Renal cortical epithelial cell (primary cell): ENCODE results near the gene SPCS2. TPM values are rescaled to one million over a fixed set of nuclear protein-coding genes. Genes with fewer than 3 reads are reported as not detected.
"Not testable (repeated sequence)": the region's sequence is repeated elsewhere in the genome, so short reads cannot be mapped to it uniquely, and the experiment has no call there.

Experiments used
- DNase-seq: peaks from one replicate; pipeline ENCODE4 v3.0.0-alpha.2; 2011; ENCODE audit warnings: low read depth
- total RNA-seq: library from RNA; depleted of rRNA; stranded (reverse); fragments of >200 nt; gene quantifications from 2 replicates; pipeline ENCODE4 v1.2.3, GENCODE V29; 2014

SPCS2 gene
- total RNA-seq, 1 donor from 2014 or later, result 46.3 TPM

DNA sequence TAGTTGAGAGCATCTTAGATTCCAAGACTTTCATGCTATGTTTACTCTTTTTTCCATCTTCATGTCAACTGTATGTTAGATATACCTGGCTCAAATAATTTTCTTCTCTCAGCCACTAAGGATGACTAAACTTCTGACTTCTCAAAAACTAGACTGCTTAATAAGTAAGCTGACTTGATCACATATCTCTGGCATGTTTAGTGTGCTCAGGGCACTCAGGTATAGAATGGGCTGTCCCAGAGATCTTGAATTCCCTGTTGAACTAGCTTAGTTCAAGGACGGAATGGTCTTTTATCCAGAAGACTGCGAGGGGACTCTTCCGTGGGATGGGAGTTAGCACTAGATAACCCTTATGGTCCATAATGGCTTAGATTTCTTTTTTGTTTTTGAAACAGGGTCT lies 52.6 kb downstream of the SPCS2 start:
- no peak for DNase-seq

DNA sequence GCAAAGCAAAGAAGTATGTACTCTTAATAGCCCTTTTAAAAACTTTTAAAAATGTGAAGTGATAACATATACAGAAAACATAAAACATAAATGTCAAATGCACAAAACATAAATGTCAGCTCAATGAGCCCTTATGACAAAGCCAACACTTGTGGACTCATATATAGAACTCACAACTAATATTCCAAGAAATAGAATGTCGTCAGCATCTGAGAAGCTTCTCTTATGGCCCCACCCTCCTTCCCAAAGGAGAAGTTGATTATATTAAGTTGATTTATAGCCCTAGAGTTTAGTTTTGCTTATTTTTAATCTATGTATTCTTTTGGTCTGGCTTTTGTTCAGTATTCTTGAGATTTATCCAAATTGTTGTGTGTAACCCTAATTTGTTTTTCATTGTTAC lies 53.5 kb downstream of the SPCS2 start:
- DNase-seq, result no peak

DNA sequence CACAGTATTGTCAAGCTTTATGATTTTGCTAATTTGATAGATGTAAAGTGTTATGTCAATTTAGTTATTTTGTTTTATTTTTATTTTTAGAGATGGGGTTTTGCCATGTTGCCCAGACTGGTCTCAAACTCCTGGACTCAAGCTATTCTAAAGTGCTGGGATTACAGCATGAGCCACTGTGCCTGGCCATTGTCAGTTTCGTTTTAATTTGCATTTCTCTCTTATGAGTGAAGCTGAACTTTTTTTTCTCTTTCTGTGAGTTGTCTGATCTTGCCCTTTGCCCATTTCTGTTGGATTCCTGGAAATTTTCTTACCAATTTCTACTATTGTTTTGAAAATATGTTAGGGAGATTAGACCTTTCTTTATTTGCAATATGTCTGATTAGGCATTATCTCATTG lies 55.1 kb downstream of the SPCS2 start:
- DNase-seq, result no peak

DNA sequence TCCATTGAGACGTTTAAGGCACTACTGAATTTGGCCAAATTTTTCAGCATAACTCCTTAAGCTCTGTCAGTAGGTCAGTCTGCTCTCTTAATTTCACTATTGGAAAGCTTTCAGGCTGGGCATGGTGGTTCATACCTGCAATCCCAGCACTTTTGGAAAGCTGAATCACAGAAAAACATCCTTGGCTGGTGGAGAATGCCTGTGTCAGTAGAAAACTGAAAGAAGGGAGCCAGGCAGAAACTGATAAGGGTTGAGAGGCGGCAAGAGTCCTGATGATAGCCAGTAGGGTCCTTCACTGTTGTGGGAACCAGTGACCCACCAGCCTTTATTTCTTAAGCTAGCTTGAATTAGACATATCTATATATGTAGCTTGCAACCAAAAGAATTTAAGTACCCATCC lies 62.3 kb downstream of the SPCS2 start:
- no peak for DNase-seq

DNA sequence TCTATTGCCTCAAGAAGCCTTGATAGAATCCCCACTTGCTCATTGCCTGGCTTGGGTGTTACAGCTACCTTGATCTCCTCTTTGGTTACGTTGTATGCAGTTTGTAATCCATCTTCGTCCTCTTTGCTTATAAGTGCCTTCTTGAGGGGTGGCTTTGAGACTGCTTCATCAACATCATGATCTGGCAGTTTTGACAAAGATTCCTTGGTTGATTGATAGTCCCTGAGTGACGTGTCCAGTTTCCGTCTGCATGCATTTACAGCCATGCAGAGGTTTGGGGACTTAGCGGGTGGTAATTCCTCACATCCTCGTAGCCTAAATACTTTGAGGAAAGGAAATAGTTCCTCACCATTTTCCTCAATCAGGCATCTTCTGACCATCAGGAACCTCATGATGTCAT lies 62.8 kb downstream of the SPCS2 start:
- DNase-seq, result no peak

DNA sequence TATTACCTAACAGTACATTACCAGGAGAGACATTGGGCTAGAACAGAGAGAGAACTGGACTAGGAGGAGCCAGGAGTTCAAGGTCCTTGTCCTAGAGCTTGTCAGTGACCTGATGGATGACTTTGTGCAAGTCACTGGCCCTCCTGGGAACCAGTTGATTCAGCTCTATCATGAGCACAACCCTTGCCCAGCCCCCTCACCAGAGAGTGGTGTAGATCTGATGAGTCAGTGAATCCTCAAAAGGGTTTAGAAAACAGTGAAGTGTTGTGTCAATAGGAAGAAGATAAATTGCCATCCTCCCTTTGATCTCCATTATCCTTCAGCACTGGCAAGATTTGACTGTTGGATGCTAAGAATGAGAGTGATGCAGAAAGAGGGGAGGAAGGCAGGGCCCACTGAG lies 64.0 kb downstream of the SPCS2 start:
- DNase-seq, result peak; percentile 70

DNA sequence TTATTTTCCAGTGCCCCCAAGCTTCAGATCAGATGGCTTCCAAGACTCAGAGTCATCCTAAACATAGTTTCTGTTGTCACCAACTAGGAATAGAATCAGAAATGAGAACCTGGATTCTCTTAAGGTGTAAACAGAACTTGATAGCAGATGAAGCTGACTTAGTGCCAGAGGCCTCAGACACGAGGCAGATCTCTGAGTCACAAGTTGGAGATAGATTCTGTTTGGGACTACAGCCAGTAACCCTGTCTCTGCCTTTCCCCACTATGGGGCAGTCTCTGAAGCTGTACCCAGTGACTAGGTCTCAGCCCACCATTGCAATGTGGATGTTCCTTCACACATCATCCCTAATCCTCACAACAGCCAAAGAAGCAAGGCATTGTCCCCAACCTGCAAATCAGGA lies 65.1 kb downstream of the SPCS2 start:
- peak; percentile 75 for DNase-seq

DNA sequence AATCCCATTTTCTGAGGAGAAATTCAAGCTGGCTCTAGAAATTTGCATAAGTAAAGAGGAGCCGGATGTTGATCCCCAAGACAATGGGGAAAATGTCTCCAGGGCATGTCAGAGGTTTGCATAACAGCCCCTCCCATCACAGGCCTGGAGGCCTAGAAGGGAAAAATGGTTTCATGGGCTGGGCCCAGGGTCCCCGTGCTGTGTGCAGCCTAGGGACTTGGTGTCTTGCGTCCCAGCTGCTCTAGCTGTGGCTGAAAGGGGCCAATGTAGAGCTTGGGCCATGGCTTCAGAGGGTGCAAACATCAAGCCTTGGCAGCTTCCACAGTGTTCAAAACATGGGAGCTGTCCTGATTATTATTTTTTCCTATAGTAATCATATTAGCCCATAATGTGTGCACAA lies 70.1 kb downstream of the SPCS2 start:
- not testable (repeated sequence) for DNase-seq

DNA sequence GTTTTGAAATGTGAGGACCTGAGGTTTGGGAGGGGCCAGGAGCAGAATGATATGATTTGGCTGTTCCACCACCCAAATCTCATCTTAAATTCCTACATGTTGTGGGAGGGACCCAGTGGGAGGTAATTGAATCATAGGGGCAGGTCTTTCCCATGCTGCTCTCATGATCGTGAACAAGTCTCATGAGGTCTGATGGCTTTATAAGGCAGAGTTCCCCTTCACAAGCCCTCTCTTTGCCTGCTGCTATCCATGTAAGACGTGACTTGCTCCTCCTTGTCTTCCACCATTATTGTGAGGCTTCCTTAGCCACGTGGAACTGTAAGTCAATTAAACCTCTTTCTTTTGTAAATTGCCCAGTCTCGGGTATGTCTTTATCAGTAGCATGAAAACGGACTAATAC lies 71.3 kb downstream of the SPCS2 start:
- not testable (repeated sequence) for DNase-seq

DNA sequence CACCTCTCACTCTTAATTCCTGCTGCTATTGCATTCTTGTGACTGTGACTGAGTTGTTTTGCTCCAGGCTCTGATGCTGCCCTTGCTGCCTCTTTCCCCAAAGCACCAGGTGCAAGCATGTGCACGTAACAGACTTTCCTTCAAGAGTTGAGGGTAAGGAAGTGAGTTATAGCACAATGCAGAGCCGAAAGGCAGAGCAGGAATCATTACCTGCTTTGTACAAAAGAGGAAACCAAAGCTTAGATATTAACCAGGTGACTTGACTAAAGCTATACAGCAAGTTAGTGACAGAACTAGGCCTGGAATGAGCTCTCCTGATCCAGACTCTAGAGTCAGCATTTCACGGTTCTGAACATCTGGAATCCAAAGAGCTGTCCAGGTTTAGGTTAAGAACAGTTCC lies 73.2 kb downstream of the SPCS2 start:
- DNase-seq, result peak; percentile 88

DNA sequence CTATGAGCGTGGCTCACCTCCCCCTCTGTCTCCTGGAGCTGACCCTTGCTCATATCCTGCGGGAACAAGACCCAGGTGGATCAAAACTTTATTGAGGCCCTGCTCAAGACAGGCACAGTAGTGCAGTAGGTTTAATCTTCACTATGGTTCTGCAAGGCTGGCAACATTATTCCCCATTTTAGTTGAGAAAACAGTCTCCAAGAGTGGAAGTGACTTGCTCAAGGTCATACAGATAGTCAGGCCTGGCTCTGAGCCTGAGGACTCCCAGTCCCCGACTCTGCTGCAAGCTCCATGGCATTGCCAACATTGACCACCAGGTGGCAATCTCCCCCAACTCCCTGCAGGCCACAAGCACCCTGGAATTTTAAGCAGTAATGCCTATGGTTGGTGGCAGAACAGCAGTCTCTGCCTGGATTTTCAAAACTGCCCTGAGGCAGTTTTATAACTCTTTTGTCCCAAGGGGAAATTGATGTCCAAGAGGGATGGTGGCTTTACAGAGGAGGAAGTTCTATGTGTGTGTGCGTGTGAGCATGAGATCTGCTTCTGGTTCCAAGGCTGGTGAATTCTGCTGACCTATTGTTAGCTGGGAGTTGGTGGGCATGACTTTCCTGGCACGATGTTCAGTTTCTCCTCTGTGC lies 73.8 kb downstream of the SPCS2 start:
- peak; percentile 87 for DNase-seq

DNA sequence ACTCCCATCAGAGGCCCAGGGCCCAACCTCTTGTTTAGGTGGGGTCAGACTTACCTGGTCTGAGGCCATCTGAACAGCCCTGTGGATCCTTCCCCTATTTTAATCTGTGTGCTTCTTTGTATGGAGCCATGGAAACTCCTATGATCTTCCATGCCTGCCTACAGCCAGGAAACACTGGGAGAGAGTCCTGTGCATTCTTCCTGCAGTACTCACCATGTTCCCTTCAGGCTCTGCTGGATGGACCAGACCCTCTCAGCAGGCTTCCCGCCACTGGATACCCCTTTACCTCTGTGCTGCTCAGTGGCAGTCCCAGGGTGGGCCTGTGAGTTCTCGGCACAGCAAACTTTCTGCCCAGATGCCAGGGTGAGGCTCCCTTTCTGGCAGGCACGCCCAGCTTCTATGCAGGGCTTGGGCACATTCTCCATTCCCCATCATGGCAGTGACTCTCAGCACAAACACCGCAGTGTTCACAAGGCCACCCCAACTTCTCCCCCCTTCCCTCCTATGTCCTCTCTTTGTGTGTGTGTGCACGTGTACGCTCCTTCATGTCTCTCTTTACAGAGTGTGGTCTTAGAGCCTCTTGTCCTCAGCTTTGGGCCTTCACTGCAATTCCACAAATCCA lies 74.5 kb downstream of the SPCS2 start:
- DNase-seq, result peak; percentile 28

DNA sequence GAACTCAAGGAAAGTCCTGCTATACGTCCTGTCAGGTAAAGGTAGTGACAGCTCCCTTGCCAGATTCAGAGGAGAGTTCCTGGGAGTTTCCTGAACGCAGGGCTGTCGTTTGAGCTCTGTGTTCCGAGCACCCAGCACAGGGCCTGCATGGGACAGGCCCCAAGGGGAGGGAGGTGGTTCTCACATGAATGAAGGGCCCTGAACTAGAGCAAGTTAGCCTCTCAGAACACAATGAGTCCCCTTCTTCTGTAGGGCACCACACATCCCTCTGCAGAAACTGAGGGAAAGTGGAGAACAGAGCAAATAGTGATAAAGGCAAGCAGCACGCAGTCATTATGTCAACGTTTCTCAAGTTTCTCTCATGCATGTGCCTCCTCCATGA lies 75.0 kb downstream of the SPCS2 start:
- no peak for DNase-seq

DNA sequence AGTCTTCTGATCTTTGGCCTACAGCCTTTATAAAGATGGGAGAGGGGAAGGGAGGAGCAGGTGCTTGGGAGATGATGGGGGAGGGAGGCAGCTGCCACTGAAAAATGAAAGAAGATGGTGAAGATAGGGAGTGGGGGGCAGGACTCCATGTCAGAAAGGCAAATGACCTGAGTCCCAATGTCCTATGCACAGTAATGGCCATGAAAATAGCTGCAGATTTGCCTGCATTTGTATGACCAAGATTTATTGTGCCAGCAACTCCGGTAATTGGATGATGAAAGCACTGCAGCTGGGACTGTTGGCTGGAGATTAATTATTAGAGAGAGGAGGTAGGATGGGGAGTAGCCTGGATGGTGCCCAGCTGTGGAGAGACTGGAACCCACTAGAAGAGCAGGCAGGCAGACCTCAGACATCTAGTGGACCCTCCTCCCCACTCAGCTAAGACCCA lies 75.7 kb downstream of the SPCS2 start:
- peak; percentile 31 for DNase-seq

DNA sequence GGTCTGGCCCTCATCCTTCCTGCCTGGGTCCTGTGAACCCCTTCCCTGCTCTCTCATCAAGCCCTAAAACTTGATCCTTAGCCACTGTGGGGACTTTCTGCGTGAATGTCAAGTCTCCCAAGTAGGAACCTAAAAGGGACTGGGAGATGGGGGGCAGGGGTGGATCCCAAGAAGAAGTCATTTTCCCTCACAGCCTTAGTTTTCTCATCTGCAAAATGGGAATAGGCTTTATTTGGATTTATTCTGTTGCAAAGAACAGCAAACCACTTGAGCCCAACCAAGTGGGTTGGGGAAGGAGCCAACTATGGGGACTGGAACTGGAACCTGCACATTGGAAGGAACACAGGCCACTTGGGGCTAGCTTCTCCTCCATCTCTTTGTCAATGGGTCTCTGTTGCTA lies 76.5 kb downstream of the SPCS2 start:
- no peak for DNase-seq

DNA sequence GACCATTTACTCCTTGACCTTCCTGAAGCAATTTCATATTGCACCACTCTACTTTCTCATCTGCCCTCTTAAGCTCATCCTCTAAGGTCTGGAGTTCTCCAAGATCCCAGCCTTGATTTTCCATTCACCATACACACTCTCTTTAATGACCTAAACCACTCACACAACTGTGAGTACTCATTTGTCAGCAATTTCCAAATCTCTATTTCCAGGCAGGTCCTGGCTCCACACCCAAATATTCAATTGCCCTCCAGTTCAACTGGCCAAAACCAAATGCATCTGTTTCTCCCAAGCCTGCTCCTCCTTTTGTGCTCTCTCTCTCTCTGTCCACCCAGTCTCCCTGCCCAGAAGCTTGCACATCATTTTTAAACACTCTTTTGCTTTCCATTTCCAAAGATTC lies 79.3 kb downstream of the SPCS2 start:
- no peak for DNase-seq

Other genes with a start within 250 kb of the SPCS2 start
- not detected in 2 replicates for gene CHRDL2, start 217.8 kb upstream of the SPCS2 start, total RNA-seq
- 16.7 and 18.2 TPM in 2 replicates for gene RNF169, start 200.4 kb upstream of the SPCS2 start, total RNA-seq
- 7.3 and 37.0 TPM in 2 replicates for gene XRRA1, start 175 bp upstream of the SPCS2 start, total RNA-seq
- gene NEU3, start 39.7 kb downstream of the SPCS2 start, total RNA-seq, result 9.9 and 18.4 TPM in 2 replicates
- gene OR2AT4, start 147.6 kb downstream of the SPCS2 start, total RNA-seq, result under 0.01 TPM in 1 of 2 replicates, not detected in the other
- gene SLCO2B1, start 201.8 kb downstream of the SPCS2 start, total RNA-seq, result 4.2 and 60.3 TPM in 2 replicates